T-helper 2 cell treated with Interferon-gamma antibody and Interleukin-4, amounts not matched to agents 5 μg/mL and 100 μg/mL, for 36 hours (primary cell): ENCODE results near the gene ESYT1.
"Not testable (repeated sequence)": the region's sequence is repeated elsewhere in the genome, so short reads cannot be mapped to it uniquely, and the experiment has no call there.

Experiments
- DNase-seq: peaks from one replicate; pipeline ENCODE4 v3.0.0; 2021; ENCODE audit warnings: low spot score
- H3K27ac Mint-ChIP-seq: one replicate; pipeline ENCODE4 v1.8.0; 2021; ENCODE audit warnings: mild to moderate bottlenecking, mixed read lengths
- H3K27me3 Mint-ChIP-seq: one replicate; pipeline ENCODE4 v1.8.0; 2021; ENCODE audit warnings: low read depth, mixed read lengths
- H3K36me3 Mint-ChIP-seq: one replicate; pipeline ENCODE4 v1.8.0; 2021; ENCODE audit warnings: low read depth, mixed read lengths
- H3K4me1 Mint-ChIP-seq: one replicate; pipeline ENCODE4 v1.8.0; 2021; ENCODE audit warnings: low read depth, mixed read lengths
- H3K4me3 Mint-ChIP-seq: one replicate; pipeline ENCODE4 v1.8.0; 2022; ENCODE audit warnings: mild to moderate bottlenecking, moderate library complexity, mixed read lengths
- H3K9me3 Mint-ChIP-seq: one replicate; pipeline ENCODE4 v1.8.0; 2021; ENCODE audit warnings: mixed read lengths

The ESYT1 gene

GRCh38 chr12:56115329-56115728, 12.7 kb upstream of the ESYT1 start:
- Mint-ChIP-seq H3K4me3 (peak overlapping the region; percentile 99), H3K27me3 (no peaks in the 10 kb centered on the region), H3K4me1 (peaks cover 32% of the 10 kb centered on the region), H3K36me3 (peaks cover 60% of the 10 kb centered on the region), H3K9me3 (no peaks in the 10 kb centered on the region), H3K27ac (peak overlapping the region; percentile 100)
- no peak for DNase-seq

GRCh38 chr12:56116267-56117081, 11.6 kb upstream of the ESYT1 start, which contains the start of gene RPL41:
RPL41 (plus strand) TSS chr12:56116633.
- H3K36me3 Mint-ChIP-seq = peaks cover 51% of the 10 kb centered on the region
- H3K27me3 Mint-ChIP-seq = no peaks in the 10 kb centered on the region
- H3K9me3 Mint-ChIP-seq = no peaks in the 10 kb centered on the region
- H3K4me3 Mint-ChIP-seq = peak within 1 kb of the TSS; percentile 99
- peaks cover 28% of the 10 kb centered on the region for H3K4me1 Mint-ChIP-seq
- peak; percentile 92 for DNase-seq
- H3K27ac Mint-ChIP-seq = peak within 1 kb of the TSS; percentile 100

DNA sequence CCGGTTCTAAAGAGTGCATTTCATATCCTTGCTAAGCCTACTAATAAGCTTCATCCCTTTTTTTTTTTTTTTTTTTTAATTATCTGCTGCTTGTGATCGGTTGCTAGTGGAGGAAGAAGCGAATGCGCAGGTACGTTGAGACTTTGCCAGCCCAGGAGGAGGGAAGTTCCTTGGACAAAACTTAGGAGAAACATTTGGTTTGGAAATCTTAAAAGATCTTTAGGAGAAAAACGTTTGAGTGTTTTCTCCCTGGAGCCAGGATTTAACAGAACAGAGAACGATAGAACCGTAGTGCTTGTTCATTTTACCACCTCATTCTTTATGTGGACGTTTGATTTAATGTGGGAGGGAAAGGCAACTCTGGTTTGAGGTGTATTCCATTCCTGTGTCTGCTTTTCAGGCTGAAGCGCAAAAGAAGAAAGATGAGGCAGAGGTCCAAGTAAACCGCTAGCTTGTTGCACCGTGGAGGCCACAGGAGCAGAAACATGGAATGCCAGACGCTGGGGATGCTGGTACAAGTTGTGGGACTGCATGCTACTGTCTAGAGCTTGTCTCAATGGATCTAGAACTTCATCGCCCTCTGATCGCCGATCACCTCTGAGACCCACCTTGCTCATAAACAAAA, 10.9 kb upstream of the ESYT1 start:
- H3K4me3 Mint-ChIP-seq = peak overlapping the region; percentile 99
- not testable (repeated sequence) for H3K9me3 Mint-ChIP-seq, H3K27me3 Mint-ChIP-seq, DNase-seq
- peaks cover 28% of the 10 kb centered on the region for H3K4me1 Mint-ChIP-seq
- peaks cover 50% of the 10 kb centered on the region for H3K36me3 Mint-ChIP-seq
- H3K27ac Mint-ChIP-seq = peak overlapping the region; percentile 100

DNA sequence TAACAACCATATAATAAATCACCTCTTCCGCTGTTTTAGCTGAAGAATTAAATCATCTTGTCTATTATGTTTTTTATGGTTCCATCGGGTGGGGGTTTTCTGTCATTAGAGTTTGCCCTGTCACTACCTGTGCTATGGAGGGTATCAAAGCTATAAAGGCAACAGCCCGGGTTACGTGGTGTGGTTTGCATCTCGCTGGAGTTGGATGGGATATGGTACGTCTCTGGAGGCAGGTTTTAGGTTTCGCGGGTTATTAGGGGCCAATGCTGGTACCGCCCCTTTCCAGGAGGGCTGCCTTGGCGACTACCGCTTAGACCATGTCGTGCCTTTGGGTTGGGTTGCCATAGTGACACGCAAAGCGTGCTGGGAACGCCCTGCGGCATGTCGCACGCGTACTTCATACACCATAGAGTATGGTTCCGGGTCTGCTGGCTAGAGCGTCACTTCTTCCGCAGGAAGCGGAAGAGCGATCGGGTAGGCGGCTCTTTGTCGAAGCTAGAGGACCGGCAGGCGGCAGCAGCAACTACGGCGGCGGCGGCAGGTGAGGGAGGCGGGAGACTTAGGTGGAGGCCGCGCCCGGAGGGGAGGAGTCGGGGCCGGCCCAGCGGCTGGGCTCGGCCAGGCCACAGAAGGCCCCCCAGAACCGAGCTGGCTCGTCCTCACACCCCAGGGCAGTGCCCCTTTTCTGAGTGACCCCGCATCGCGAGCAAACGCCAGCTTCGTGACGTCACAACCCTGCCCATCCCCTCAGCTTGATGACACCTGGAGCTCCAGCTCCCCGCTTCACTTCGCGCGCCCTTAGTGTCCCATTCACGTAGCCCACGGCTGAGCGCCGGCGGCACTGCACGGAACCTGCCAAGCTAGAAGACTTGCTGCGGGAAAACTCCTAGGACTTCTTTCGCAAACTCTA, 10.0 kb upstream of the ESYT1 start, which contains the start of gene ZC3H10:
TSS of gene ZC3H10 (plus strand) at position 489 of the 910 bp plus-strand sequence. CDS start 2,297 bp downstream, outside the sequence.
- peaks cover 28% of the 10 kb centered on the region for H3K4me1 Mint-ChIP-seq
- peak within 1 kb of the TSS; percentile 100 for H3K27ac Mint-ChIP-seq
- no peaks in the 10 kb centered on the region for H3K27me3 Mint-ChIP-seq
- DNase-seq = peak; percentile 99
- H3K4me3 Mint-ChIP-seq = peak within 1 kb of the TSS; percentile 99
- no peaks in the 10 kb centered on the region for H3K9me3 Mint-ChIP-seq
- H3K36me3 Mint-ChIP-seq = peaks cover 41% of the 10 kb centered on the region

GRCh38 chr12:56118688-56119357, 9.2 kb upstream of the ESYT1 start:
- H3K27ac Mint-ChIP-seq = peak overlapping the region; percentile 100
- H3K4me1 Mint-ChIP-seq = peaks cover 29% of the 10 kb centered on the region
- no peaks in the 10 kb centered on the region for H3K27me3 Mint-ChIP-seq
- peak overlapping the region; percentile 99 for H3K4me3 Mint-ChIP-seq
- DNase-seq = no peak
- H3K36me3 Mint-ChIP-seq = peaks cover 36% of the 10 kb centered on the region
- H3K9me3 Mint-ChIP-seq = no peaks in the 10 kb centered on the region

DNA sequence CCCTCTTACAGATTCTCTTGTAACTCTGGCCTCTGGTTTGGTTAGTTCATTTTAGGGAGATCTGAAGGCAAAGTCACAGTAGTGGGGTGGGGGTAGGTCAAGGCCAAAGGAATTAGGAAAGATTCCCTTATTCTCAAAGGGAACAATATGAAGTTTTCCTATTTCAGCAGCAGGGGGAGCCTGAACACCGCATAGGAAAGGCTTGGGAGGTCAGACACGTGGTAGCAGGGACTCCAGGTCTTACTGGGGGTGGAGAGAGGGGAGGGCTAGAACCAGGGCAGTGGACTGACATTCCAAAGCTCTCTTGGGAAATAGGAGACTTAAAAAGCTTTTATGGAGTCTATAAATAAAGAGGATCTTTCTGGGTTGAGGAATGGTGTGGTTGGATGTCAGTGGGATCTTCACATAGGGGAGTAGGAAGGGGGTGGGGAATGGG, 8.7 kb upstream of the ESYT1 start:
- DNase-seq = peak; percentile 52
- no peaks in the 10 kb centered on the region for H3K9me3 Mint-ChIP-seq
- peak overlapping the region; percentile 99 for H3K4me3 Mint-ChIP-seq
- peaks cover 32% of the 10 kb centered on the region for H3K4me1 Mint-ChIP-seq
- no peaks in the 10 kb centered on the region for H3K27me3 Mint-ChIP-seq
- peaks cover 34% of the 10 kb centered on the region for H3K36me3 Mint-ChIP-seq
- peak overlapping the region; percentile 100 for H3K27ac Mint-ChIP-seq

DNA sequence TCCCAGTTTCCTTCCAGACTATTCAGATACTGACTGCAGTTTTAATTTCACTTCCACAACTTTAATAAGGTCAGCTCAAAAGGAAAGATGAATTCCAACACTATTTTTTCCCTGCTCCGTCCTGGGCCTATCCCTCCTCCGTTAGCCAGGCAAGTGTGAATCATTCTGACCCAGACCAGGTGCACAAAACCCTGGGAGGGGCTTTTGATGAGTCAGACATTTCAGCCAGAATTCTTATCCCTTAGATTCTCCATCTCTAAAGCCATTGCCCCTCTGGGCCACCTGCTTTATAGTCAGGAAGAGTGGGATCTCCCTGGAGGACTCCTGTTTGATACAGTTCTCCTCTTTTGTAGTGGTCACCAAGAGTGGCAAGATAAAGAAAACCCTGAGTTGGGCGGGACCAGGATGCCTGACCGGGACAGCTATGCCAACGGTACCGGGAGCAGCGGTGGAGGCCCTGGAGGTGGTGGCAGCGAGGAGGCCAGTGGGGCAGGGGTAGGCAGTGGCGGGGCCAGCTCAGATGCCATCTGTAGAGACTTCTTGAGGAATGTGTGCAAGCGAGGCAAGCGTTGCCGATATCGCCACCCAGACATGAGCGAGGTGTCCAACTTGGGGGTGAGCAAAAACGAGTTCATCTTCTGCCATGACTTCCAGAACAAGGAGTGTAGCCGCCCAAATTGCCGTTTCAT, 7.8 kb upstream of the ESYT1 start:
- peaks cover 36% of the 10 kb centered on the region for H3K4me1 Mint-ChIP-seq
- DNase-seq = no peak
- no peaks in the 10 kb centered on the region for H3K27me3 Mint-ChIP-seq
- H3K27ac Mint-ChIP-seq = no peak overlapping the region
- peaks cover 33% of the 10 kb centered on the region for H3K36me3 Mint-ChIP-seq
- no peaks in the 10 kb centered on the region for H3K9me3 Mint-ChIP-seq
- no peak overlapping the region for H3K4me3 Mint-ChIP-seq

GRCh38 chr12:56121204-56121870, 6.7 kb upstream of the ESYT1 start:
- Mint-ChIP-seq H3K4me1 (peaks cover 39% of the 10 kb centered on the region), H3K27ac (no peak overlapping the region), H3K36me3 (peaks cover 33% of the 10 kb centered on the region), H3K4me3 (no peak overlapping the region), H3K27me3 (no peaks in the 10 kb centered on the region), H3K9me3 (no peaks in the 10 kb centered on the region)
- DNase-seq = no peak

GRCh38 chr12:56122637-56123036, 5.4 kb upstream of the ESYT1 start:
- Mint-ChIP-seq H3K9me3 (no peaks in the 10 kb centered on the region), H3K27ac (no peak overlapping the region), H3K4me1 (peaks cover 47% of the 10 kb centered on the region)

DNA sequence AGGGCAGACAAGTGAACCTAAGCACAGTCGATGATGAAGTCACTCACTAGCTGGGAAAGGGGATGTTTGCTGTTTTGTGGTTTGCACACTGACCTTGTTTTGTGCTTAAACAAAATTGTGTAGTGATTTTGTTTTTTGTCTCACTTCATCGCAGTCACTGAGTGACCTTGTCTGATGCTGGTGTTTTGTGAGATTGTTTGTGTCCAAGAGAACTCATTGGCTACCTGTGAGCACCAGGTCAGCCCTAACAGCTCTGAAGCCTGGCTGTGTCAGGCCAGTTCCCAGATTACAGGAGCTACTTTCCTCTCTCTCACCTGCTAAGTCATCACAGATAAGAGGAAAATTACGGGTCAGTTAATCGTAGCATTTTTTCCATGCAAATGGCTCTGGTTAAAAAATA, 3.9 kb upstream of the ESYT1 start:
- no peak overlapping the region for H3K4me3 Mint-ChIP-seq
- no peaks in the 10 kb centered on the region for H3K9me3 Mint-ChIP-seq
- H3K4me1 Mint-ChIP-seq = peaks cover 39% of the 10 kb centered on the region
- peak overlapping the region; percentile 53 for H3K27ac Mint-ChIP-seq
- no peaks in the 10 kb centered on the region for H3K27me3 Mint-ChIP-seq
- peaks cover 22% of the 10 kb centered on the region for H3K36me3 Mint-ChIP-seq
- no peak for DNase-seq

More at GRCh38 chr12:56122637-56123036, 5.4 kb upstream of the ESYT1 start:
- H3K4me3 Mint-ChIP-seq = no peak overlapping the region
- peaks cover 20% of the 10 kb centered on the region for H3K36me3 Mint-ChIP-seq
- no peaks in the 10 kb centered on the region for H3K27me3 Mint-ChIP-seq
- no peak for DNase-seq

DNA sequence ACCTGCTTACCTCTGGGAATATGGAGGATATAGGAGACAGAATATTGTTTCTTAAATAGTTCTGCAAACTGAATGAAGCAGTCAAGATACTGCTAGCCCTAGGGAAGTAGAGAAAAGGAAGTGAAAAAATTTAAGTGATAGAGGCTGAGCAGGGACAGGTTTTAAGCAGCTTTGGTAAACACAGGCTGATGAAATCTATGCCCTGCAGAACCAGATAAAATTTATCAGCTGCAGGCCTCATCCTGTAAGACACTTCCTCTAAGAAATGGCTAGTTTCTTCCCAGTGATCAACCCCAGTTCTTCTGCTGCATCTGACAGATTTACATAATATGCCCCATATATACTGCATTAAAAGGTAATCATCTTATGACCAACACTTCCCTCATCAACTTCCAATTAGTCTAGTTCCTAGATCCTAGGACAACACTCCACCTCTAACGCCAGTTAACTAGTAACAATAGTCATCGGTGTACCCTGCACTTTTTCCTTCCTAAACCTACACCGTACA, 1.3 kb upstream of the ESYT1 start:
- Mint-ChIP-seq H3K9me3 (peaks cover 6% of the 10 kb centered on the region), H3K36me3 (peaks cover 42% of the 10 kb centered on the region), H3K27ac (peak overlapping the region; percentile 91), H3K4me3 (peak overlapping the region; percentile 94), H3K27me3 (no peaks in the 10 kb centered on the region), H3K4me1 (peaks cover 51% of the 10 kb centered on the region)
- DNase-seq = no peak

GRCh38 chr12:56127485-56127887, 581 bp upstream of the ESYT1 start:
- Mint-ChIP-seq H3K27ac (peak overlapping the region; percentile 91), H3K4me1 (peaks cover 58% of the 10 kb centered on the region), H3K9me3 (peaks cover 6% of the 10 kb centered on the region), H3K4me3 (peak overlapping the region; percentile 94), H3K27me3 (no peaks in the 10 kb centered on the region), H3K36me3 (peaks cover 47% of the 10 kb centered on the region)
- no peak for DNase-seq
